ENCODE measurements around the gene SPSB3.

Gene SPSB3

DNA sequence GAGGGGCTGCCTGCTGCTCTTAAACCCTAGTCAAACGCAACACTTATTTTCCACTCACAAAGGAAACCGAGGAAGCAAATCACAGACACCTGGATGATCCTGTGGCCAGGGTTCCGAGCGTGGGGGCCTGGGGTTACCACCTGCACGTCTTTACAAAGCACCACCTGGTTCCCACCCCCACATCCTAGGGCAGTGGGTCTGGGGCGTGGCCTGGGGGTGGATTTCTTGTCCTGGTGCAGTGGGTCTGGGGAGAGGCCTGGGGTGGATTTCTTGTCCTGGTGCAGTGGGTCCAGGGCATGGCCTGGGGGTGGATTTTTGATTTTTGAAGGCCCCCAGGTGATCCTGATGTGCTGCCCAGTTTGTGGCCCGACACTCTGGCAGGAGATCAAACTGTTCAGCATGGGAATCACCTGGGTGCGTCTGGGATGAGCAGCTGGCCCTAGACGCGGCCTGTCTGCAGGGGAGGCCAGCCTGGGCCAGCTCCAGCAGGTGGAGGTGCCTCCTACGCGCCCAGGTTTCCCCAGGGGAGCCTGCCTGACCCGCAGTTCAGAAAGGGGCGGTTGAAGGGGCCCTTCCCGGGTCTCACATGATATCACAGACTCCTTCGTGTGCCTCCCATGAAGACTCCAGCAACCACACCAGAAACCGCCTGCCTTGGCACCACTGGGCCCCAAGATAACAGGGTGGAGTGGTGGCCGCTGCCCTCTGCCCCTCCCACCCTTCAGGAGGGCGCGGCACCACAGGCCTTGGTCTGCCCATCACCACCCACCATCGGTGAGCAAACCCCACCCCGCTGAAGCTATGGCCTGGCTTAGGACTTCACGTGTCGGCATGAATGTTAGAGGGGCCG, 38.0 kb upstream of the SPSB3 start:
- Histone ChIP-seq H3K9me3 (ENCODE audit: control insufficient read depth, insufficient read depth, low read length) (no peaks in the 10 kb centered on the region), H3K4me1 (ENCODE audit: insufficient read depth, low read length) (no peaks in the 10 kb centered on the region), H3K9ac (ENCODE audit: low read depth, low read length) (no peak overlapping the region), H3K36me3 (ENCODE audit: insufficient read depth, low read length) (no peaks in the 10 kb centered on the region)

DNA sequence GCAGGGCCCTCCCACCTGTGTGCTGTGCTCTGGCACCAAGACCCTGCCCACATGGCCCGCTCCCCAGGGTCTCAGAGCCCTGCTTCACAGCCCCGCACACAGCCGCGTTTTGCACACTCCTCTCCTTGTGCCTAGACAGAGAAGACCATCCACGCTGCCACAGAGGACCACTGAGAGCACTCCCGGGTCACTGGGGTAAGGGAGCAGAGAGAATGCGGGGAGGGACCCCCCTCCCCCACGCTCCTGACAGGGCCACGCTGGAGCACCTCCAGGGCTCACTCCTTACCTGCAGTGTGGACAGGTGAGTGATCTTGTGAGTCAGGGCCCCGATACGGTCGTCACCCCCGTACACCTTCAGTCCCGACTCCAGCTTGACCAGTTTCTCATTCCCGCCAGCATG, 37.2 kb upstream of the SPSB3 start:
- Histone ChIP-seq H3K36me3 (ENCODE audit: insufficient read depth, low read length) (no peaks in the 10 kb centered on the region), H3K9ac (ENCODE audit: low read depth, low read length) (no peak overlapping the region), H3K4me1 (ENCODE audit: insufficient read depth, low read length) (no peaks in the 10 kb centered on the region), H3K9me3 (ENCODE audit: control insufficient read depth, insufficient read depth, low read length) (no peaks in the 10 kb centered on the region)

DNA sequence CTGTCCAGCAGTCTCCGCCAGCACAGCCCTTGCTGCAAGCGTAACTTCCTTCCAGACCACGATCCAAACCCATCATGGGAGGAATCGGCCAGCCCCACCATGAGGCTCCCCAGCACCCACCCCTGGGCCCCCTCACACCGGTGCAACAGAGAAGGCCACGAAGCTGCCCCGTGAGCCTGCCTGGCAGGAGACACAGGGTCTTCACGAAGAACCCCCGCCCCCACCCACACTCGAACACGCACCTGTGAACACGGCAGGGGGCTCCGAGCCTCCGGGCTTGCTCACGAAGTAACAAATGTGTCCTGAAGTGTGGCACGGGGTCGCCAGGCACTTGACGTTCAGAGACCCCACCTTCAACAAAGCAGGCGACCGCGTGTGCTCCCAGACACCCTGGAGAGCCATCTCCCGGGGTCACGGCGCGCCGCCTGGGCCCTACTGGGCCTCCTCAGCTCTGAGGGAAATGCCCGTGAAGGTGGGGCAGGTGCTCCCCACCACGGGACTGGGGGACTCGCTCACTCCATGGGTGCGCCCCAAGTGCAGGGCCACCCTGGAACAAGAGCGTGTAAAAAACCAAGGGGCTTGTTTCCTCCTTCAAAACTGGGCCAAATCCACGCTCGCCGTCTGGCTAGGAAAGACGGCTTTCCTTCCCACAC, 36.6 kb upstream of the SPSB3 start:
- Histone ChIP-seq H3K9me3 (ENCODE audit: control insufficient read depth, insufficient read depth, low read length) (no peaks in the 10 kb centered on the region), H3K9ac (ENCODE audit: low read depth, low read length) (no peak overlapping the region), H3K36me3 (ENCODE audit: insufficient read depth, low read length) (no peaks in the 10 kb centered on the region), H3K4me1 (ENCODE audit: insufficient read depth, low read length) (no peaks in the 10 kb centered on the region)

DNA sequence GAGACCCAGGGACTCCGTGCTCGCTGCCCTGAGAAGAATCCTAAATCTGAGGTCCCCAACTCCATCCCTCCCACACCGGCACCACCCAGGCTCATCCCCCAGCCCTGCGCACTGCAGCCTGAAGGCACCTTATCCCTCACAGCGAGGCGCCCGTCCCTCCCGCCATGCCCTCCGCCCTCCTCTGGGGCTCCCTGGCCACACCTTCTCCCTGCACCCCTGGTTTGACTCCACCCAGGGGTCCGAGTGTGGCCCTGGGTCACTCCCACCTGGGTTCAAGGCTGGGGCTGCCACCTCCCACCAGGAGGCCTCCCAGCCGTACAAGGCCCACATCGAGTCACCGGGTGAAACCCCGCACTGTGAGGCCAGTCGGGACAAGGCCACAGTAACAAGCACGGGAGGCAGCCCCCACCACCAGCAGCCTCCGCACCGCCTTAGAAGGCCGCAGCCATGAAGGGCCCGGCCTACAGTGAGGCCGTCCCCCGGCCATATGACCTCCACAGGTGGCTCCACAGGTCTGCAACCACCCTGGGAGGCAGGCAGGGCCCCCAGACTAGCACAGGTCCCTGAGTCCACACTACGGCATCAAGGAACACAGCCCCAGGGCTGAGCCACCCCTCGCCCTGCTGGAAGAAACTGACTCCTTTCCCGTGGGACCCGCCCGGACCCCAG, 36.0 kb upstream of the SPSB3 start:
- Histone ChIP-seq H3K36me3 (ENCODE audit: insufficient read depth, low read length) (no peaks in the 10 kb centered on the region), H3K9me3 (ENCODE audit: control insufficient read depth, insufficient read depth, low read length) (no peaks in the 10 kb centered on the region), H3K4me1 (ENCODE audit: insufficient read depth, low read length) (no peaks in the 10 kb centered on the region), H3K9ac (ENCODE audit: low read depth, low read length) (no peak overlapping the region)

DNA sequence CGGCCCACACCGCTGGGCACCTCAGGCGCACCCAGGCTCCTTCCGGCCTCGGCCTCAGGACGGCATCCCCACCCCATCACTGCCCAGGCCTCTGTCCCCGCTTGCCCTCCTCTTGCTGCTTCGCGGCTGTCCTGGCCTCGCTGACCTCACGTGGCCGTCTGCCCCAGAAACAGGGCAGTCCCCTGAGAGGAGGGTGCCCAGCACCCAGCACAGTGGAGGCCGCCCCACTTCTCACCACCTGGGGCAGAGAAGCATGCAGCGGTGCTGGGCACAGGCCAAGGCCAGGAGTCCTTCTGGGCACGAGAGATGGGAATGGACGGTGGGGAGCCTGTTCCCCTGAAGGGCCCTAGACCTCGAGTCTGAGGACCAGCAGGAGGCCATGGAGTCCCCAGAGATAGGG, 35.3 kb upstream of the SPSB3 start:
- no peaks in the 10 kb centered on the region for H3K4me1 ChIP-seq (ENCODE audit: insufficient read depth, low read length)
- no peaks in the 10 kb centered on the region for H3K36me3 ChIP-seq (ENCODE audit: insufficient read depth, low read length)
- no peaks in the 10 kb centered on the region for H3K9me3 ChIP-seq (ENCODE audit: control insufficient read depth, insufficient read depth, low read length)
- no peak overlapping the region for H3K9ac ChIP-seq (ENCODE audit: low read depth, low read length)

DNA sequence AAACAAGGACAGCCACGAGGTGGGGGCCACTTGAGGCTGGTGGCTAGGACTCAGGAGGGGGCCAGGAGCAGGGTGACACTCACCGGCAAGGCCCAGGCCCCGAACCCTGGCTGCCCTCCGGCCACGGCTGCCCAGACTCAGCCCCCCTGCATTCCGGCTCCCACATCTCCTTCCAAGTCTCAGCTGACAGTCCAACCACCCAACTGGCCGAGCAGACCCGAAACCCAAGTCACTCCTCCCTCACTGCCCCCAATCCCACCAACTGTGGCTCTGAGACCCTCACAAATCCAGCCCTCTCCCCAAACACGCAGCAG, 34.9 kb upstream of the SPSB3 start:
- H3K9me3 ChIP-seq (ENCODE audit: control insufficient read depth, insufficient read depth, low read length) = no peaks in the 10 kb centered on the region
- H3K36me3 ChIP-seq (ENCODE audit: insufficient read depth, low read length) = no peaks in the 10 kb centered on the region
- H3K9ac ChIP-seq (ENCODE audit: low read depth, low read length) = no peak overlapping the region
- H3K4me1 ChIP-seq (ENCODE audit: insufficient read depth, low read length) = no peaks in the 10 kb centered on the region

DNA sequence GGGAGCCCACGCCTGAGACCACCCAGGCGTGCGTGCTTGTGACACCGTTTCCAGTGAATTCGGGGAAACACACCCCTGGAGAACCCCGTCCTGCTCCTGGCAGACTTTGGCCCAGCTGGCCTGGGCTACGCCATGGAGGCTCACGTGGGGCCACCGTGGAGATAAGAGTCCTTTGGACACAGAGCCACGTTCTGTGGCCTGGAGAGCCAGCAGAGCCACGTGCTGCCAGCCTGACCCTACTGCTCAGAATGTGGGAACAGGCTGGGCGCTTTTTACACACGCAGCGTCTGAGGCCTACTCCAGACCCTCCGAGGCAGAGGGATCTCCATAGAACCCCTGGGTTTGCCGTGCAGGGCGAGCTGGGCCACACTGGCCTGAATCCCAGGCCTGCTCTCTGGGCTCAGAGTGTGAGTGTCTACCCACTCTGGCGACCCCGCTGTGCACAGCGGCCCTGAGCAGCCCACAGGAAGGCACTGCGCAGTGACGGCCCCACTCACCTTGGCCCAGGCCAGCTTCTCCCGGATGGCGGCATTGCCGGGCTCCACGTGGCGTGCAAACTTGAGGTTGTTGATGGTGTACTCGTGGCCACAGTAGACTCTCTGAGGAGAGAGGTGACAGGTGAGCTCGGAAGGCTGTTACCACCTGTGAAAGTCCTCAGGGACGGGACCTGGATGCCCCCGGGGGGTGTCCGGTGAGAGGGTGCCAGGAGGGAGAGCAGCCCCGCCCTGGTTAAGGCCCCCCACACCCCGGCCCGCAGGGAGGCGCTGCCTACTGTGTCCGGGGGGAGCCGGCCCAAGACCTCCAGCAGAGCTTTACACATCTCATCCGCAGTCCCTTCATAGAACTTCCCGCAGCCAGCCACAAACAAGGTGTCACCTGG, 34.3 kb upstream of the SPSB3 start:
- no peaks in the 10 kb centered on the region for H3K36me3 ChIP-seq (ENCODE audit: insufficient read depth, low read length)

DNA sequence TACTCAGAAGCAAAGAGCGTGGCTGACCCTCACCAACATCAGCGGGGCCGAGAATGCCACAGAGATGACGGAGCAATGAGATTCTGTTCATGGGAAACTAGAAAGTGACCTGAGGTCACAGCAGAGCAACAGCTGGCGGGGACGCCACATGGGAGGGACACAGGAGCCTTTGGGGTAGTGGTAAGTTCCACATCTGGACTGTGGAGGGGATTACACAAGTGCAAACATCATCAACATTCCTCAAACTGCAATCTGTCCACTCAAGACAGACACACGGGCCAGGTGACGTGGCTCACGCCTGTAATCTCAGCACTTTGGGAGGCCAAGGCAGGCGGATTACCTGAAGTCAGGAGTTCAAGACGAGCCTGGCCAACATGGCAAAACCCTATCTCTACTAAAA, 33.1 kb upstream of the SPSB3 start:
- Histone ChIP-seq H3K4me1 (ENCODE audit: insufficient read depth, low read length) (no peaks in the 10 kb centered on the region), H3K9ac (ENCODE audit: low read depth, low read length) (no peak overlapping the region), H3K9me3 (ENCODE audit: control insufficient read depth, insufficient read depth, low read length) (no peaks in the 10 kb centered on the region), H3K36me3 (ENCODE audit: insufficient read depth, low read length) (no peaks in the 10 kb centered on the region)

More for the DNA sequence above, 34.3 kb upstream of the SPSB3 start:
- Histone ChIP-seq H3K9me3 (ENCODE audit: control insufficient read depth, insufficient read depth, low read length) (no peaks in the 10 kb centered on the region), H3K9ac (ENCODE audit: low read depth, low read length) (no peak overlapping the region), H3K4me1 (ENCODE audit: insufficient read depth, low read length) (no peaks in the 10 kb centered on the region)

DNA sequence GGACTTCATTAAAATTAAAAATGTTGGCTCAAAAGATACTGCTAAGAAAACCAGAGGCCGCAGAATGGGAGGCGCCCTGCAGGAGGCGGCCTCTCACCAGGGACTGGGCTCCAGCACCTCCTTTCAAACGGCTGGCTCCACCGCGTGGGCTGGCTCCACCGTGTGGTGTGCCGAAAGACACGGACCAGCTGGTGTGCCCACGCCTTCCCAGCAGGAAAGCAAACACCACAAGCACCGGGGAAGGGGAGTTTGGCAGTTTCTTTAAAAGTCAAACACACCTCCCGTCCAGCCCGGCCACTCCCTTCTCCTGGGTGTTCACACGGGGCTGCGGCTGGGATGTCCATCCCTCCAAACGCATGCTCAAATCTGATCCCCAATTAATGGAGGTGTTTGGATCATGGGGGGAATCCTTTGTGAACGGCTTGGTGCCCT, 30.4 kb upstream of the SPSB3 start:
- H3K36me3 ChIP-seq (ENCODE audit: insufficient read depth, low read length) = no peaks in the 10 kb centered on the region; the same call in 1 of the 2 replicates
- no peaks in the 10 kb centered on the region for H3K4me1 ChIP-seq (ENCODE audit: insufficient read depth, low read length)
- no peak overlapping the region for H3K9ac ChIP-seq (ENCODE audit: low read depth, low read length)
- H3K9me3 ChIP-seq (ENCODE audit: control insufficient read depth, insufficient read depth, low read length) = no peaks in the 10 kb centered on the region

DNA sequence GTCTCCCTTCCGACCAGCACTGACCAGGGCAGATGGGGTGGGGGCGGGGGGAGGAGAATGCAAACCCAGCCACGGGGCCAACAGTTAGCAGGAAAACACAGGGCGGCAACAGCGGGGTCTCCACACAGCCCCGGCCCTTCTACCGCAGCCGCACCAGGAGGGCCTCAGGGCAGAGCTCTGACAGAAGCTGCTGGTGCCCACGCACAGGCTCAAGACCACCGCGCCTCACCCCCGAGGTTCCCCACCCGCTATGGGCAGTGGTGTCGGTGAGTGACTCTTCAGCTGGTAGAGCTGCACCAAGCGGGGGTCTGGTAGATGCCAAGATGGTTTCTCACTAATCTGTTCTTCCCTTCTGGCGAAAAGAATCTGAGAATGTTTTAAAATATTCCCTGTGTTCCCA, 28.2 kb upstream of the SPSB3 start:
- peaks cover 3% of the 10 kb centered on the region; the same call in 1 of the 2 replicates for H3K36me3 ChIP-seq (ENCODE audit: insufficient read depth, low read length)
- H3K4me1 ChIP-seq (ENCODE audit: insufficient read depth, low read length) = no peaks in the 10 kb centered on the region
- no peaks in the 10 kb centered on the region for H3K9me3 ChIP-seq (ENCODE audit: control insufficient read depth, insufficient read depth, low read length)
- H3K9ac ChIP-seq (ENCODE audit: low read depth, low read length) = no peak overlapping the region

DNA sequence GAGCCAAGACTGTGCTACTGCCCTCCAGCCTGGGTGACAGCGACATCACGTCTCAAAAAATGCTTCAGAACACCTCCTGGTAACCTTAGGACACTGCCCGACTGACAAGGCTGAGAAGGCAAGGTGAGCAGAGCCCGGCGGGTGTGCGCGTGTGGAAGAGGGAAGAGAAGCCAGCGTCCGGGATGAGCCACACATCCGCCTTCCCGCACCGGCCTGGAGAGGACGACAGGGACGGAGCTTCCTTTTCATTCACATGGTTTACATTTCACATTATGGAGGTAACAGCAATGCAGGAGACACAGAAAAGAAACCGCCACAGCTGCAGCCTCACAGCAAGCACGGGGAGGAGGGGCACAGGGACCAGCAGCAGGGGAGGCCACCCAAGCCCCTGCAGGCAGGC, 27.7 kb upstream of the SPSB3 start:
- no peaks in the 10 kb centered on the region for H3K9me3 ChIP-seq (ENCODE audit: control insufficient read depth, insufficient read depth, low read length)
- no peaks in the 10 kb centered on the region for H3K4me1 ChIP-seq (ENCODE audit: insufficient read depth, low read length)
- H3K9ac ChIP-seq (ENCODE audit: low read depth, low read length) = no peak overlapping the region
- H3K36me3 ChIP-seq (ENCODE audit: insufficient read depth, low read length) = peaks cover 3% of the 10 kb centered on the region; the same call in 1 of the 2 replicates

DNA sequence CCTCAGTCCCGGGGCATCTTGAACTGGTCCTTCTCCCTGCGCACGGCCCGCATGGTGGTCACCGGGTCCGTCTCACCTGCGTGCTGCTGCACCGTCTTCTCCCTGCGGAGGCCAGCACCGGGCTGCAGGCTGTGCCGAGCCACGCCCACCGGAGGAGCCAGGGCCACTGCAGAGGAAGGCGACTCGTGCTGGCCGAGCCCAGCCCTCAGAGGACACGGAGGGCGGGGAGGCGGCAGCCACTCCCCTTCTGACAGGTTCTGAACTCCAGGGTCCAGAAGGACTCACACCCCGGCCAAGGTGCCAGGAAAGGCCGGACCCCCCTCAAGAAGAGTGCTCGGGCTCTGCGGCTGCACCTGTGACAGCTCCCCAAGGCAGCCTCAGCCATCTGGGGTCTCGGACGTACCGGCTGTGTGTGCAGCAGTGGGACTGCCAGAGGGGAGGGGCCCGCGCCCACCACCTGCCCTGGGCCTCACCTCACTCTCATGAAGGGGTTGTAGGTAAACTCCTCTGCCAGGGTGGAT, 27.0 kb upstream of the SPSB3 start:
- Histone ChIP-seq H3K36me3 (ENCODE audit: insufficient read depth, low read length) (peaks cover 3% of the 10 kb centered on the region; the same call in 1 of the 2 replicates), H3K4me1 (ENCODE audit: insufficient read depth, low read length) (no peaks in the 10 kb centered on the region), H3K9ac (ENCODE audit: low read depth, low read length) (no peak overlapping the region), H3K9me3 (ENCODE audit: control insufficient read depth, insufficient read depth, low read length) (no peaks in the 10 kb centered on the region)

DNA sequence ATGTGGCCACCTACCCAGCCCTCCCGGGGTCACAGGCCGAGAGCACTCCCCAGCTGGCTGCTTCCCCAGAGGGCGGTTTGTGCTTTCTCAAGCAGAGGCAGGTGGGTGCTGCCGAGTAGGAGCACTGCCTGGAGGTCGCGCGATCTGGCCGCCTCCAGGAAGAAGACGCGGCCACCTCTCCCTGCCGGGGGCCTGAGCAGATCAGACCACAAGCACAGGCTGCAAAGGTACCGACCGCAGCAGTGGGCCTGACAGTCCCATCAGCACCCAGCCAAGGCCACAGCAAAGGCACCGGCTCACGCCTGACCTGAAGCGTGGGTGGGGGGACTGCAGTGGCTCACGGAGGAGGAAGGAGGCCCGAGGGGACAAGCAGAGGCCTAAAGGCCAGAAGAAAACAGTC, 26.3 kb upstream of the SPSB3 start:
- Histone ChIP-seq H3K36me3 (ENCODE audit: insufficient read depth, low read length) (peaks cover 3% of the 10 kb centered on the region; the same call in 1 of the 2 replicates), H3K9me3 (ENCODE audit: control insufficient read depth, insufficient read depth, low read length) (no peaks in the 10 kb centered on the region), H3K9ac (ENCODE audit: low read depth, low read length) (no peak overlapping the region)

DNA sequence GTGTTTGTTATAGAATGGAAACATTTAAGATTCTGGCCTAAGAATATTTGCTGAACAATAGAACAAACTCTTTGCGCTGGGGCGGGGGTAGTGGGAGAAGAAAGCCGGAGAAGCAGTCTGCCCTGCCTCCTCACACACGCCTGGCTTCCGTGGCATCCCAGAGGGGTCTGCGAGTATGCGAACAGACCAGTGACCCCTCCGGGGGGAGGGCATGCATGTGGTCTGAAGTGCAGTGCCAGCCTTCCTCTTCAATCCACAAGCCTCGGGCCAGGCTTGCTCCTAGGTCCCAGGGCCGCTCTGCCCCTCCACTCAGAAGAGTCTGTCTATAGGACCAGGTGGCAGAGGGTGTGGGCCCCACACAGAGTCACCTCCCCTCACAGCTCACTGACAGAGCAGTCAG, 25.3 kb upstream of the SPSB3 start:
- no peak overlapping the region for H3K9ac ChIP-seq (ENCODE audit: low read depth, low read length)
- no peaks in the 10 kb centered on the region for H3K9me3 ChIP-seq (ENCODE audit: control insufficient read depth, insufficient read depth, low read length)
- H3K36me3 ChIP-seq (ENCODE audit: insufficient read depth, low read length) = peaks cover 3% of the 10 kb centered on the region; the same call in 1 of the 2 replicates
- no peaks in the 10 kb centered on the region for H3K4me1 ChIP-seq (ENCODE audit: insufficient read depth, low read length)

More for the DNA sequence above, 26.3 kb upstream of the SPSB3 start:
- no peaks in the 10 kb centered on the region for H3K4me1 ChIP-seq (ENCODE audit: insufficient read depth, low read length)

All from ES-I3 (cell line).